Breast epithelium (tissue), 4 donors: Measurements from ENCODE around the gene CYP4B1. TPM values are rescaled to one million over a fixed set of nuclear protein-coding genes. Genes with fewer than 3 reads are reported as not detected.
"Not testable (repeated sequence)": the region's sequence is repeated elsewhere in the genome, so short reads cannot be mapped to it uniquely, and the experiment has no call there.

ENCODE experiments used
- DNase-seq, 2 donors: peaks; one replicate each; pipeline ENCODE4 v3.0.0-alpha.2; 2019; ENCODE audit warnings: low spot score in 2 of 2
- H3K27ac ChIP-seq, 2 donors: fragments of 200-600 bp; sonication (generic) in 1 of 2; one replicate each; pipeline ENCODE4 v1.5.1; 2016 to 2019; ENCODE audit warnings: mild to moderate bottlenecking in 1 of 2
- H3K27me3 ChIP-seq, 2 donors: fragments of 200-600 bp; sonication (generic) in 1 of 2; one replicate each; pipeline versions ENCODE4 v1.5.1 to v1.6.0; 2017 to 2019; ENCODE audit warnings: control low read depth in 1 of 2, mild to moderate bottlenecking in 1 of 2
- H3K36me3 ChIP-seq: fragments of 200-600 bp; one replicate; pipeline ENCODE4 v1.5.1; 2019
- H3K4me1 ChIP-seq, 2 donors: fragments of 200-600 bp; sonication (generic); one replicate each; pipeline ENCODE4 v1.5.1; 2016 to 2019; ENCODE audit warnings: control low read depth in 1 of 2
- H3K4me3 ChIP-seq, 3 donors: fragments of 200-600 bp; sonication (generic); 1 replicate in 2 of 3; 2 replicates in 1 of 3; pipeline ENCODE4 v1.5.1; 2016 to 2019; ENCODE audit warnings: mild to moderate bottlenecking in 3 of 3, moderate library complexity in 2 of 3
- H3K9me3 ChIP-seq, 2 donors: fragments of 200-600 bp; sonication (generic) in 1 of 2; one replicate each; pipeline ENCODE4 v1.5.1; 2016 to 2019; ENCODE audit warnings: control low read depth in 1 of 2
- POLR2A ChIP-seq: fragments of 450-650 bp; IDR thresholded peaks from one replicate; pipeline ENCODE4 v1.6.1; 2016; ENCODE audit warnings: antibody characterized with exemption, mild to moderate bottlenecking, moderate library complexity
- POLR2AphosphoS5 ChIP-seq, 3 donors: sonication (generic); formaldehyde crosslinking; IDR thresholded peaks; one replicate each; pipeline ENCODE4 v1.6.1; 2017; ENCODE audit warnings: antibody characterized with exemption in 3 of 3
- intact Hi-C: fragments of 100-400 bp; cut with DNase I; formaldehyde crosslinking; loops from one replicate; pipeline ENCODE4 v1.15.1; 2023; ENCODE audit warnings: low total_unique reads
- total RNA-seq, 3 donors: library from RNA; depleted of rRNA; stranded (reverse); fragments of >200 nt; gene quantifications; one replicate each; pipeline ENCODE4 v1.1.0, GENCODE V29; 2016
- TF ChIP-seq, protein P1 (sequence below), 3 donors: fragments of 450-650 bp; IDR thresholded peaks; one replicate each; pipeline ENCODE4 v1.5.1; 2016 to 2017; ENCODE audit warnings: antibody characterized with exemption in 3 of 3, mild to moderate bottlenecking in 3 of 3, moderate library complexity in 3 of 3

CYP4B1 gene
- total RNA-seq, 3 donors from 2014 or later = 58.4 to 882 (median 74.1) TPM

DNA sequence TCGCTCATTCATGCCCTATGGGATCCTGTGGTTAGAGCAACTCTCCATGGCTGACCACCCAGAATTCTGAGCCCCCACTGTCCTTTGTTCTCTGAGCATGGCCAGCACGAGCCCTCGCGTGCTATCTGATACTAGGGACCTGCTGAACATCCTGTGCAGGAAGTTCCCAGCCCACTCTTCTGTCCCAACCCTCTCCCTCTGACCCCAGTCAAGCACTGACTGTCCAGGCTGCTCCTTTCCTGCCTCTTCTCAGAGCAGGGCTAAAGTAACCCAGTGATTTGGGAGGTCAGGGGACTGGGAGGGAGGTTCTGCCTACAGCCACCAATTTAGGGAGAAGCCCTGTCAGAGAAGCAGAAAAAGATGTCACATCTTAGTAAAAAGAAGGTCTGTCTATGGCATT is 21.2 kb downstream of the CYP4B1 start:
- TF ChIP-seq POLR2AphosphoS5 (IDR thresholded peaks at IDR 0.05) = no peak
- TF ChIP-seq, protein P1, sequence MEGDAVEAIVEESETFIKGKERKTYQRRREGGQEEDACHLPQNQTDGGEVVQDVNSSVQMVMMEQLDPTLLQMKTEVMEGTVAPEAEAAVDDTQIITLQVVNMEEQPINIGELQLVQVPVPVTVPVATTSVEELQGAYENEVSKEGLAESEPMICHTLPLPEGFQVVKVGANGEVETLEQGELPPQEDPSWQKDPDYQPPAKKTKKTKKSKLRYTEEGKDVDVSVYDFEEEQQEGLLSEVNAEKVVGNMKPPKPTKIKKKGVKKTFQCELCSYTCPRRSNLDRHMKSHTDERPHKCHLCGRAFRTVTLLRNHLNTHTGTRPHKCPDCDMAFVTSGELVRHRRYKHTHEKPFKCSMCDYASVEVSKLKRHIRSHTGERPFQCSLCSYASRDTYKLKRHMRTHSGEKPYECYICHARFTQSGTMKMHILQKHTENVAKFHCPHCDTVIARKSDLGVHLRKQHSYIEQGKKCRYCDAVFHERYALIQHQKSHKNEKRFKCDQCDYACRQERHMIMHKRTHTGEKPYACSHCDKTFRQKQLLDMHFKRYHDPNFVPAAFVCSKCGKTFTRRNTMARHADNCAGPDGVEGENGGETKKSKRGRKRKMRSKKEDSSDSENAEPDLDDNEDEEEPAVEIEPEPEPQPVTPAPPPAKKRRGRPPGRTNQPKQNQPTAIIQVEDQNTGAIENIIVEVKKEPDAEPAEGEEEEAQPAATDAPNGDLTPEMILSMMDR (IDR thresholded peaks at IDR 0.05) = no peak
- Histone ChIP-seq H3K9me3 (no peaks in the 10 kb centered on the region), H3K4me1 (no peaks in the 10 kb centered on the region), H3K27ac (peak overlapping the region in 1 of 2 donors; percentile 38), H3K27me3 (no peaks in the 10 kb centered on the region), H3K4me3 (no peak overlapping the region), H3K36me3 (no peaks in the 10 kb centered on the region)
- intact Hi-C loops = no loop called here
- no peak for DNase-seq

- Histone ChIP-seq H3K4me3 (no peak overlapping the region), H3K4me1 (no peaks in the 10 kb centered on the region), H3K27me3 (no peaks in the 10 kb centered on the region), H3K27ac (no peak overlapping the region), H3K9me3 (no peaks in the 10 kb centered on the region), H3K36me3 (no peaks in the 10 kb centered on the region)
- no peak for DNase-seq
- intact Hi-C loops = no loop called here
- TF ChIP-seq, protein P1 (IDR thresholded peaks at IDR 0.05) = no peak
- no peak for TF ChIP-seq POLR2A
- TF ChIP-seq POLR2AphosphoS5 (IDR thresholded peaks at IDR 0.05) = no peak
These were observed 21.8 kb downstream of the CYP4B1 start for GRCh38 chr1:46820560-46821060.

DNA sequence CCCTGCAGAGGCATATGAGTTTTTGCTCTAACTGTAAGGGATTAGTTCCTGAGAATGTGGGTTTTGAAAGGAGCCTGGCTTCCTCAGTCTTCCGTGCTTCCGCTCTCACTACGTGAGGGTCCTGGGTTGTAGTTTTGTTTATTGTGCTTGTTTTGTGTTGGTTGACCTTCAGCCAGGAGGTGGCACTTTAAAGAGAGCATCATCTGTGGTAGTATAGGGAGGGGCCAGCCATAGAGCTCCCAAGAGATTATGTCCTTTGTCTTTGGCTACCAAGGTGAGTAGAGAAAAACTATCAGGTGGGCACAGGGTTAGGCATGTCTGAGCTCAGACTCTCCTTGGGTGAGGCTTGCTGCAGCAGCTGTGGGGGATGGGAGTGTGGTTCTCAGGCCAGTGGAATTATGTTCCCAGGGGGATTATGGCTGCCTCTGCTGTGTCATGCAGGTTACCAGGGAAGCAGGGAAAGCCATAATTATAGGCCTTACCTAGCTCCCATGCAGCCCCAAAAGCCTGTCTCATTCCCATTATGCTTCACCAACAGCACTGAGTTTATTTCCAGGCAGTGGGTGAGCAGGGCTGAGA is 23.5 kb downstream of the CYP4B1 start:
- Histone ChIP-seq H3K4me3 (no peak overlapping the region), H3K9me3 (no peaks in the 10 kb centered on the region), H3K27me3 (no peaks in the 10 kb centered on the region), H3K4me1 (no peaks in the 10 kb centered on the region), H3K27ac (peak overlapping the region in 1 of 2 donors; percentile 38), H3K36me3 (no peaks in the 10 kb centered on the region)
- TF ChIP-seq POLR2A (no peak), POLR2AphosphoS5 (IDR thresholded peaks at IDR 0.05) (no peak)
- TF ChIP-seq, protein P1 (IDR thresholded peaks at IDR 0.05) = no peak
- intact Hi-C loops = no loop called here
- DNase-seq = no peak

DNA sequence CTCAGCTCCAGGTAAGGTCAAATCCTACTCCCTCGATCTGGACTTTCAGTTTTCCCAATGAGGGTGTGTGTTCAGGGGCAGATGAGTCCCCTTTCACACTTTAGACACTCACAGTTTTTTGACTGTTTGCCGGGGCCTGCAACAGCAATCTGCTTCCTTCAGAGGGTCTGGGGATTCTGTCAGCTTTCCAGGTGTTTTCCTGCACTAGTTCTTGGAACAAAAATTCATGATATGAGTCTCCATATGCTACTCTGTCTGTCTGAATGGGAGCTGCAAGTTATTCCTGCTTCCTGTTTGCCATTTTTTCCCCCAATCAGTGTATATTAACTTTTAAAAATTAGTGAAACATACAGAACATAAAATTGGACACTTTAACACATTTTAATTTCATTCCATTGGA is 24.3 kb downstream of the CYP4B1 start:
- Histone ChIP-seq H3K36me3 (no peaks in the 10 kb centered on the region), H3K4me1 (no peaks in the 10 kb centered on the region), H3K9me3 (no peaks in the 10 kb centered on the region), H3K4me3 (no peak overlapping the region), H3K27me3 (no peaks in the 10 kb centered on the region), H3K27ac (no peak overlapping the region)
- intact Hi-C loops = no loop called here
- TF ChIP-seq POLR2A (no peak), POLR2AphosphoS5 (IDR thresholded peaks at IDR 0.05) (no peak)
- TF ChIP-seq, protein P1 (IDR thresholded peaks at IDR 0.05) = no peak
- no peak for DNase-seq

DNA sequence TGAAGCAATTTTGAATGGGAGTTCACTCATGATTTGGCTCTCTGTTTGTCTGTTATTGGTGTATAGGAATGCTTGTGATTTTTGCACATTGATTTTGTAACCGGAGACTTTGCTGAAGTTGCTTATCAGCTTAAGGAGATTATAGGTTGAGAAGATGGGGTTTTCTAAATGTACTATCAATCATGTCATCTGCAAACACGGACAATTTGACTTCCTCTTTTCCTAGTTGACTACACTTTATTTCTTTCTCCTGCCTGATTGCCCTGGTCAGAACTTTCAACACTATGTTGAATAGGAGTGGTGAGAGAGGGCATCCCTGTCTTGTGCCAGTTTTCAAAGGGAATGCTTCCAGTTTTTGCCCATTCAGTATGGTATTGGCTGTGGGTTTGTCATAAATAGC is 28.0 kb downstream of the CYP4B1 start:
- H3K27me3 ChIP-seq, H3K27ac ChIP-seq, H3K4me1 ChIP-seq, H3K4me3 ChIP-seq, H3K36me3 ChIP-seq, H3K9me3 ChIP-seq, DNase-seq, intact Hi-C loops: not testable (repeated sequence)
